DND-41 (cell line): Measurements from ENCODE around the gene CNTLN.

Source experiments
- ATAC-seq: fragments of 200-7000 bp; cut with Tn5 transposase; 3 replicates; pipeline ENCODE4 v1.9.1; 2021; ENCODE audit warnings: low read depth; ENCODE audit not compliant: insufficient read depth
- DNase-seq: peaks from one replicate; pipeline ENCODE4 v3.0.0-alpha.2; 2020
- H2AFZ ChIP-seq: 2 replicates; pipeline ENCODE4 v1.6.0; 2012; ENCODE audit warnings: low read depth, low read length
- H3K27ac ChIP-seq: 2 replicates; pipeline ENCODE4 v1.5.1; 2012; ENCODE audit warnings: low read length, inconsistent platforms
- H3K27me3 ChIP-seq: fragments of 200-600 bp; sonication (generic); 2 replicates; pipeline ENCODE4 v1.6.0; 2012; ENCODE audit warnings: low read length, mild to moderate bottlenecking, inconsistent platforms; ENCODE audit not compliant: insufficient read depth, poor library complexity
- H3K36me3 ChIP-seq: 2 replicates; pipeline ENCODE4 v1.5.1; 2012; ENCODE audit warnings: low read length, inconsistent platforms; ENCODE audit not compliant: insufficient read depth
- H3K4me1 ChIP-seq: 2 replicates; pipeline ENCODE4 v1.5.1; 2012; ENCODE audit warnings: mild to moderate bottlenecking, low read length; ENCODE audit not compliant: insufficient read depth
- H3K4me2 ChIP-seq: 2 replicates; pipeline ENCODE4 v1.6.0; 2012; ENCODE audit warnings: mild to moderate bottlenecking, moderate library complexity, low read length, inconsistent platforms; ENCODE audit not compliant: insufficient read depth
- H3K4me3 ChIP-seq, 2 experiments: fragments of 200-600 bp in 1 of 2; shearing (Covaris generic) in 1 of 2; 2 replicates each; pipeline ENCODE4 v1.5.1; 2012 to 2016; ENCODE audit warnings: inconsistent platforms in 2 of 2, low read length in 2 of 2, mild to moderate bottlenecking in 2 of 2, low read depth in 1 of 2, moderate library complexity in 1 of 2
- H3K79me2 ChIP-seq: 2 replicates; pipeline ENCODE4 v1.6.0; 2012; ENCODE audit warnings: low read length, inconsistent platforms; ENCODE audit not compliant: insufficient read depth
- H3K9ac ChIP-seq: 2 replicates; pipeline ENCODE4 v1.6.0; 2012; ENCODE audit warnings: low read depth, mild to moderate bottlenecking, inconsistent platforms, low read length, moderate library complexity
- H3K9me3 ChIP-seq: 2 replicates; pipeline ENCODE4 v1.5.1; 2012; ENCODE audit warnings: low read length, moderate library complexity, mild to moderate bottlenecking, inconsistent platforms; ENCODE audit not compliant: insufficient read depth, severe bottlenecking
- H4K20me1 ChIP-seq: 2 replicates; pipeline ENCODE4 v1.6.0; 2012; ENCODE audit warnings: low read length; ENCODE audit not compliant: insufficient read depth
- CTCF ChIP-seq: IDR thresholded peaks from 2 replicates; pipeline ENCODE4 v1.5.1; 2012; ENCODE audit warnings: borderline replicate concordance, low read length, moderate library complexity, mild to moderate bottlenecking; ENCODE audit not compliant: poor library complexity, severe bottlenecking; ENCODE audit errors: extremely low read depth
- EZH2 ChIP-seq: IDR thresholded peaks from 3 replicates; pipeline ENCODE4 v1.6.1; 2012; ENCODE audit warnings: borderline replicate concordance, low read depth, mild to moderate bottlenecking, moderate library complexity, low read length, inconsistent platforms; ENCODE audit not compliant: severe bottlenecking

The CNTLN gene

GRCh38 chr9:17222932-17223331 is 88.1 kb downstream of the CNTLN start:
- Histone ChIP-seq H3K79me2 (peaks cover 14% of the 10 kb centered on the region; the same call in 1 of the 2 replicates), H3K9me3 (no peaks in the 10 kb centered on the region), H2AFZ (no peak overlapping the region), H3K27ac (no peak overlapping the region), H3K4me2 (no peak overlapping the region), H4K20me1 (peaks cover 2% of the 10 kb centered on the region; the same call in 1 of the 2 replicates), H3K4me3 (no peak overlapping the region), H3K27me3 (no peaks in the 10 kb centered on the region), H3K4me1 (no peaks in the 10 kb centered on the region), H3K9ac (no peak overlapping the region), H3K36me3 (no peaks in the 10 kb centered on the region; the same call in 1 of the 2 replicates)
- ATAC-seq: no peak
- DNase-seq: no peak
- TF ChIP-seq EZH2 (no peak), CTCF (no peak)

GRCh38 chr9:17225407-17225806 is 90.6 kb downstream of the CNTLN start:
- Histone ChIP-seq H3K27ac (no peak overlapping the region), H4K20me1 (peaks cover 2% of the 10 kb centered on the region; the same call in 1 of the 2 replicates), H3K4me1 (no peaks in the 10 kb centered on the region), H3K9me3 (no peaks in the 10 kb centered on the region), H3K9ac (no peak overlapping the region), H3K27me3 (no peaks in the 10 kb centered on the region), H3K36me3 (no peaks in the 10 kb centered on the region; the same call in 1 of the 2 replicates), H3K79me2 (peaks cover 8% of the 10 kb centered on the region; the same call in 1 of the 2 replicates), H2AFZ (no peak overlapping the region), H3K4me3 (no peak overlapping the region), H3K4me2 (no peak overlapping the region)
- no peak for DNase-seq
- no peak for ATAC-seq
- TF ChIP-seq EZH2: no peak

- no peak overlapping the region for H3K9ac ChIP-seq
- H3K9me3 ChIP-seq: no peaks in the 10 kb centered on the region
- no peak overlapping the region for H3K27ac ChIP-seq
- no peak overlapping the region for H3K4me3 ChIP-seq
- H3K27me3 ChIP-seq: no peaks in the 10 kb centered on the region
- DNase-seq (no peak), ATAC-seq (peak; percentile 39; the same call in 1 of the 3 replicates)
- H4K20me1 ChIP-seq: peaks cover under 1% of the 10 kb centered on the region; the same call in 1 of the 2 replicates
- H3K36me3 ChIP-seq: no peaks in the 10 kb centered on the region; the same call in 1 of the 2 replicates
- no peak overlapping the region for H2AFZ ChIP-seq
- H3K4me1 ChIP-seq: no peaks in the 10 kb centered on the region
- TF ChIP-seq EZH2: no peak
- no peak for TF ChIP-seq CTCF
- H3K4me2 ChIP-seq: no peak overlapping the region
- H3K79me2 ChIP-seq: no peaks in the 10 kb centered on the region
Observed at GRCh38 chr9:17229945-17230560, 95.2 kb downstream of the CNTLN start.

GRCh38 chr9:17230646-17231045 is 95.8 kb downstream of the CNTLN start:
- no peak for TF ChIP-seq CTCF
- no peak for TF ChIP-seq EZH2
- Histone ChIP-seq H4K20me1 (no peaks in the 10 kb centered on the region), H3K36me3 (no peaks in the 10 kb centered on the region; the same call in 1 of the 2 replicates), H3K27ac (no peak overlapping the region), H2AFZ (no peak overlapping the region), H3K9me3 (no peaks in the 10 kb centered on the region), H3K4me2 (no peak overlapping the region), H3K27me3 (no peaks in the 10 kb centered on the region), H3K4me1 (no peaks in the 10 kb centered on the region), H3K4me3 (no peak overlapping the region), H3K9ac (no peak overlapping the region), H3K79me2 (no peaks in the 10 kb centered on the region)
- ATAC-seq: no peak
- DNase-seq: no peak
